Measurements from ENCODE around the gene PTDSS2.

PTDSS2 gene

GRCh38 chr11:471468-472145 lies 21.5 kb downstream of the PTDSS2 start:
- DNase-seq: no peak

- DNase-seq: no peak
Observed at GRCh38 chr11:472272-472671, 22.2 kb downstream of the PTDSS2 start.

GRCh38 chr11:472816-473215 lies 22.7 kb downstream of the PTDSS2 start:
- no peak for DNase-seq

GRCh38 chr11:473415-473814 lies 23.3 kb downstream of the PTDSS2 start:
- DNase-seq: no peak

- DNase-seq: no peak
Observed at GRCh38 chr11:473962-474785, 24.1 kb downstream of the PTDSS2 start.

- DNase-seq: no peak
Observed at GRCh38 chr11:474914-475506, 24.9 kb downstream of the PTDSS2 start.

- no peak for DNase-seq
Observed at GRCh38 chr11:475941-476340, 25.9 kb downstream of the PTDSS2 start.

GRCh38 chr11:476416-476815 lies 26.3 kb downstream of the PTDSS2 start:
- DNase-seq: no peak

- peak in 1 of 2 experiments; percentile 25 for DNase-seq
Observed at GRCh38 chr11:477052-477715, 27.1 kb downstream of the PTDSS2 start.

GRCh38 chr11:479311-479710 lies 29.2 kb downstream of the PTDSS2 start:
- no peak for DNase-seq

GRCh38 chr11:484616-485015 lies 34.5 kb downstream of the PTDSS2 start:
- DNase-seq: no peak

GRCh38 chr11:486189-486588 lies 36.1 kb downstream of the PTDSS2 start:
- DNase-seq: no peak

- DNase-seq: no peak
Observed at GRCh38 chr11:487571-488021, 37.5 kb downstream of the PTDSS2 start.

- DNase-seq: no peak
Observed at GRCh38 chr11:488062-488461, 38.0 kb downstream of the PTDSS2 start.

- DNase-seq: no peak
Observed at GRCh38 chr11:488579-488978, 38.5 kb downstream of the PTDSS2 start.

GRCh38 chr11:488992-489391 lies 38.9 kb downstream of the PTDSS2 start:
- no peak for DNase-seq

- DNase-seq: no peak
Observed at GRCh38 chr11:489610-490185, 39.6 kb downstream of the PTDSS2 start.

- no peak for DNase-seq
Observed at GRCh38 chr11:490186-490929, 40.3 kb downstream of the PTDSS2 start.

- no peak for DNase-seq
Observed at GRCh38 chr11:490930-491260, 40.8 kb downstream of the PTDSS2 start.

- DNase-seq: no peak
Observed at GRCh38 chr11:491358-491757, 41.3 kb downstream of the PTDSS2 start.

GRCh38 chr11:492427-493226 lies 42.5 kb downstream of the PTDSS2 start:
- DNase-seq: no peak
